ENCODE measurements around the gene CD84.
"Not testable (repeated sequence)": the region's sequence is repeated elsewhere in the genome, so short reads cannot be mapped to it uniquely, and the experiment has no call there.

The CD84 gene

DNA sequence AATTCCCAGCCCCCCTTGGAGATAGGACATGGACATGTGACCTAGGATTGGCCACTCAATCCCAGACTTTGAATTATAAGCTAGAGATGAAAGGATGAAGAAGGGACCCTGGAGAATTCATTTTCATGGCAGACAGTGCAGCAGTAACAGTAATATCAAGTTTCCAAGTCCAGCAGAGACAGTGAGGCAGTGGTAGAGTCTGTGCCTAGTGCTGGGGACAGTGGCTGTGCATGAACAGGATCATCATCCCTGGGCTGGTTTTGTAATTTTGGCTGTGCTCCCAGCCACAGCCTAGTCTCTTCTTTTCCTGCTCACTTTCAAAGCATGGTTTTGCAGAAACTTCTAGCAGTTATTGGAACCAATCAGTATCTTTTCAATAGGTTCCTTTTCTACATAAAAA is 29.6 kb upstream of the CD84 start:
- no peak for DNase-seq

GRCh38 chr1:160608514-160608913 is 29.2 kb upstream of the CD84 start:
- DNase-seq = no peak

GRCh38 chr1:160608057-160608456 is 28.8 kb upstream of the CD84 start:
- no peak for DNase-seq

GRCh38 chr1:160607672-160608032 is 28.4 kb upstream of the CD84 start:
- no peak for DNase-seq

- peak; percentile 80 for DNase-seq
Measured at GRCh38 chr1:160607011-160607671, 27.8 kb upstream of the CD84 start.

DNA sequence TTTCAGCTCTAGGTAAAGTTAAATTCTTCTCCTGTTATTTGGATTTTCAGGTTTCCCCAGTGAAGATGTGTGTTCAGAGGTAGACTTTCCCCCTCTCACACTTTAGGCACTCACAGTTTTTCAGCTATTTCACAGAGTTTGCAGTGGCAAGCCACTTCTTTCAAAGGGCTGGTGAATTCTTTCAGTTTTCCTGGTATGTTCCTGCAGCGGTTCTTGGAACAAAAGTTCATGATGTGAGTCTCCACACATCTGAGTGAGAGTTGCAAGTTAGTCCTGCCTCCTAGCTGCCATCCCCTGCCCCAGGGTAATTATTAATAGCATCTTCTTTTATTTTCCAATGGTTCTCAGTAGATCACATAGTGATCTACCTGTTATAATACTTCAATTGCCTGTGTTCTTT is 27.3 kb upstream of the CD84 start:
- no peak for DNase-seq

DNA sequence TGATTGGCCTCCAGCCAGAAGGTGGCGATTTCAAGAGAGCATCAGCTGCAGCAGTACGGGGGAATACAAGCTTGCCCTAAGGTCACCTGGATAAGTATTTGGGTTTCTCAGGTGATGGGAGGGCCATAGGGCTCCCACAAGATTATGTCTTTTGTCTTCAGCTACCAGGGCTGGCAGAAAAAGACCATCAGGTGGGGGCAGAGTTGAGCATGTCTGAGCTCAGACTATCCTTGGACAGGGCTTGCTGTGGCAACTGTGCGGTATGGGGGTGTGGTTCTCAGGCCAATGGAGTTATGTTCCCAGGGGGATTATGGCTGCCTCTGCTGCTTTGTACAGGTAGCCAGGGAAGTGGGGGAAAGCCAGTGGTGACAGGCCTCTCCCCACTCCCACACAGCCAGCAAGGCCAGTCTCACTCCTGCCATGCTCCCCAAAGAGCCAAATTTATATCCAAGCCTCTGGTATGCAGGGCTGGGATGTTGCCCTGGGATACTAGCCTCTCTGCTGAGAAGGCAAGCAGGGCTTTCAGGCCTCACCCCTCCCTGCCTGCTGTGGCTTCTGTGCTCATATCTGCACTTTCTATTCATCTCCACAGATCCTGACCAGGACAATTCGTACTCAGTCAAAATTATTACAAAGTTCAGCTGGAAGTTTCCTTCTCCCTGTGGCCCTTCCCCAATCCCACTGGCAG is 26.6 kb upstream of the CD84 start:
- no peak for DNase-seq

GRCh38 chr1:160605205-160605604 is 25.9 kb upstream of the CD84 start:
- no peak for DNase-seq

GRCh38 chr1:160597705-160598104 is 18.4 kb upstream of the CD84 start:
- DNase-seq = no peak

GRCh38 chr1:160597051-160597450 is 17.8 kb upstream of the CD84 start:
- DNase-seq = no peak

DNA sequence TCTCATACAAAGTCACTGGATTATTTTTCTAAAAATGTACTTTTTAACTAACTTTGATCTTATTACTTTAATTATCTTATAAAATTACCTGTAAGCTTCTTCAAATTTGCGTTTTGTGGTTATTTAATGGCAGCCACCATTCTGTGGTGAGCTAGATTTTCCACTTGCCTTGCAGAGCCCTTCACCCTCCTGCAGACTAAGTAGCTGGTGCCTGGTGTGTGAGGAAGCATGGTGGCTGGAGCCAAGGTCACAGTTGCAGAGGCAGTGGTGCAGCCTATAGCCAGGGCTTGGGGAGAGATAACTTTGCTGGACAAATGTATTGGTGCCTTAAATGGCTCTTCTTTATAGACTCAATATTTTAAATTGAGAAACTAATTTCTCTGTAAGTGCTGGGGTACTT is 11.2 kb upstream of the CD84 start:
- DNase-seq = no peak

GRCh38 chr1:160588468-160588867 is 9.2 kb upstream of the CD84 start:
- no peak for DNase-seq

DNA sequence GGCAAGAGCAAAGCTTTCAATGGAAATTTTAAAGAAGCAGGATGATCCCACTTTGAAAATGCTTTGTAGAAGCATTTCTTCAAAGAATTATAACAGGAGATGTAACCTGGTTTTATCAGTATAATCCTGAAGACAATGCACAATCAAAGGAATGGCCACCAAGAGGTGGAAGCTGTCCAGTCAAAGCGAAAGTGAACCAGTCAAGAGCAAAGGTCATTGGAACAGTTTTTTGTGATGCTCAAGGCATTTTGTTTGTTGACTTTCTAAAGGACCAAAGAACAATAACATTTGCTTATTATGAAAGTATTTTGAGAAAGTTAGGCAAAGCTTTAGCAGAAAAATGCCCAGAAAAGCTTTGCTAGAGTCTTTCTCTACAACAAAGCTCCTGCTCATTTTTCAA is 5.5 kb upstream of the CD84 start:
- no peak for DNase-seq

DNA sequence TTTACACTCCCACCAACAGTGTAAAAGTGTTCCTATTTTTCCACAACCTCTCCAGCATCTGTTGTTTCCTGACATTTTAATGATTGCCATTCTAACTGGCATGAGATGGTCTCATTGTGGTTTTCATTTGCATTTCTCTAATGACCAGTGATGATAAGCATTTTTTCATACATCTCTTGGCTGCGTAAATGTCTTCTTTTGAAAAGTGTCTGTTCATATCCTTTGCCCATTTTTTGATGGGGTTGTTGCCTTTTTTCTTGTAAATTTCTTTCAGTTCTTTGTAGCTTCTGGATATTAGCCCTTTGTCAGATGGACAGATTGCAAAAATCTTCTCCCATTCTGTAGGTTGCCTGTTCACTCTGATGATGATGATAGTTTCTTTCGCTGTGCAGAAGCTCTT is 3.7 kb upstream of the CD84 start:
- DNase-seq = not testable (repeated sequence)

DNA sequence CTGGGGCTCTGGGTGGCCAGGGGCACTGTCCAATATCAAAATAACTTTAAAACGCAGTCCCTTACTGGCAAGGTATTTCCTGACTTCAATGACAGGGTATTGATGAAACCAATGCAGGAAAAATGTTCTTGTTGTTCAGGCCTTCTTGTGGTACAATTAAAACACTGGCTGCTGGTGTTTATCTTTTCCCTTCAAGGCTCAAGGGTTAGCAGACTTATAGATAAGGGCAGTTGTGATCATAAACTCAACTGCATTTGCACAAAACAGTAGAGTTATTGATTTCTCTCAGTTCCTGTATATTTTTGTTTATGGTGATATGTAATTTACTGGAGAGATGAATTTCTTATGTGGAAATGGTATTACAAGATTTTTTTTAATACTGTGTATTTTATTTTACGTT is 2.7 kb upstream of the CD84 start:
- no peak for DNase-seq

GRCh38 chr1:160580221-160580812 is 1.0 kb upstream of the CD84 start:
- no peak for DNase-seq

GRCh38 chr1:160578525-160579191 is 638 bp downstream of the CD84 start:
- DNase-seq = no peak

GRCh38 chr1:160578175-160578524 is 1.1 kb downstream of the CD84 start:
- DNase-seq = peak; percentile 28

GRCh38 chr1:160577671-160578070 is 1.6 kb downstream of the CD84 start:
- DNase-seq = no peak

DNA sequence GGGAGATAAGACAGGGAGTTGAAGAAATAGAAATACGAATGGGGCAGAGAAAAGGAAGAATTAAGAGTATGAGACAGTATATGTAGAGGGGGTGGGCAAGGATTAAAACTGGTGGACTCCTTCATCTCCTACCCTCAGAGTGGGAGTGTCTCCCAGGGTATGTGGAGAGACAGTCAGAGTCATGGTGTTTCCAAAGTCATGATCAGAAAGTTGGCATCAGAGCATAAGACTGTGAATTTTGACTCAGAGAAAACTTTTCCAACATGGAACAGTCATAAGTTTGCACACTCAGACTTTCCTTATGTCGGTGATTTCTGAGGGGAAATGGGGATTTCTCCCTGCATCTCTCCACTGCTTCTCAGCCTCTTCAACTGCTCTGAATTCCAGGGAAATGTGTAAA is 2.4 kb downstream of the CD84 start:
- DNase-seq = no peak

- DNase-seq = no peak
Measured at GRCh38 chr1:160576390-160576789, 2.9 kb downstream of the CD84 start.

DNA sequence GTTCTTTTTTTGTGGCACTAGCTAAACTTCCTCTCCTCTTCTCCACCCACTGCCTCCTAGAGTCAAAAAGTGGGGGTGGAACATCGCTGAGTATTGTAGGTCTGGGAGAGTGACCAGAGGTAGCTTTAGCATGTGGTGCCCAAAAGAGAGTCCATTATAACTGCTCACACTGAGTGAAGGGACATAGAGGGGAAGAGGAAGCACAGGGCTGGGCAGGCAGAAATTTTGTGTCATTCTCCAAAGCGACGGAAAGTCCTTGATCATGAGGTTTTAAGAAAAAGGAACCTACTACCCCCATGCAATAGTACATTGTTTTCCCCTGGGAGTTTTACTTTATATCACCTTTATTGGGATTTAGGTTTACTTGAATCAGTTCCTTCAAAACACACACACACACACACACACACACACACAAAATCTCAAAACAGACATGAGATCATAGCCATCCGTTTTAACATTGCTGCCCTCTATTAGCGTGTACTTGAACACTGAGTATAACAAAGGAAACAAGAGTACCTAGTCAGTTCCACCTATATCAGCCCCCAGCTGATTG is 4.1 kb downstream of the CD84 start:
- no peak for DNase-seq

DNA sequence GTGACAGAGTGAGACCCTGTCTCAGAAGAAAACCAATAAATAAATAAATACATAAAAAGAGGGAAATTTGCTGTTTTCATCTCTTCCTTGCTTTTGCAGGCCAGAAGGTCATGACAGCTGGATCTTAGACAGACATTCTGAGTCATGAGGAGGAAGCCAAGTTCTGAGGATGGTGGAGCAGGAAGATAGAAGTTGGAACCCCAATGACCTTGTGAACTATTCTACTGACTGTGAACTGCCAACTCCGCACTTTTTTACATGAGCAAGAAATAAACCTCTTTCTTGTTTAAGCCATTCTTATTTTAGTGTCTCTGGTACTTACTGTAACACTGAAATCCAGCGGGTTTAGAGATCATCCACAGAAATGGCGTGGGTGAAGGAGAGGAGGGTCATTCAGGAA is 8.5 kb downstream of the CD84 start:
- DNase-seq = no peak

GRCh38 chr1:160569806-160570205 is 9.5 kb downstream of the CD84 start:
- DNase-seq = no peak

Measured in central memory CD4-positive, alpha-beta T cell (primary cell).